IPS-NIHi7 (cell line): ENCODE results near the gene COPS6.
A peak's percentile ranks its signal among the peaks of the same experiment; 100 is the strongest.

Experiments used
- DNase-seq: peaks from one replicate; pipeline ENCODE4 v3.0.0; 2012; ENCODE audit warnings: mixed read lengths; ENCODE audit errors: extremely low spot score

The COPS6 gene

DNA sequence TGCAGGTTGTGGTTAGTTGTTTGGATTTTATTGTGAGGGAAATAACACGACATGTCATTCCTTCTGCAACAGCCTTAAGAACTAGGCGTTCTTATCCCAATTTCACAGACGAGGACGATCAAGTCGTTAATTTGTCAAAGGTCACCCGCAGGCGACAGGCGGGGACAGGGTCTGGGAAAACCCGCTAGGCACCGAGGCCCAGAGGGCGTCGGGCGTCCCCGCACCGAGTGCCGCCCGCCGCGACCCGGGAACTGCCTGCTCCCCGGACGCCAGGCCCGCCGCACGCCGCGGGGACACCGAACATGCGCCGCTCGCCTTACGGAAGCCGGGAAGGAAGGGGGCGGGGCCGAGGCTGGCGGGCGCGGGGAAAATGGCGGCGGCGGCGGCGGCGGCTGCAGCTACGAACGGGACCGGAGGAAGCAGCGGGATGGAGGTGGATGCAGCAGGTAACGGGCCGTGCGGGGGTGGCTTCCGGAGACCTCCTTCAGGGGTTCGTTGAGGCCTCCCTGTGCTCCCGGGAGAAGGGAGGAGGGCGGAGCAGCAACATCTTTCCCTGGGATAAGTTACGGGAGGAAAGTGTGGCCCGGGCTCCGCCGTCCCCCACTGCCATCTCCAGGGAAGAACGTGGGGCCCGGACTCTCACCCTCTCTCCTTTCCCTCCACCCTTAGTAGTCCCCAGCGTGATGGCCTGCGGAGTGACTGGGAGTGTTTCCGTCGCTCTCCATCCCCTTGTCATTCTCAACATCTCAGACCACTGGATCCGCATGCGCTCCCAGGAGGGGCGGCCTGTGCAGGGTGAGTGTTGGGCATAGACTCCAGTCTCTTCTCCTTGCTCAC lies at the start of gene COPS6:
Gene COPS6 (plus strand): TSS at position 349 of the 837 bp plus-strand sequence. CDS start 22 bp downstream, at position 371.
- peak; percentile 79 for DNase-seq

DNA sequence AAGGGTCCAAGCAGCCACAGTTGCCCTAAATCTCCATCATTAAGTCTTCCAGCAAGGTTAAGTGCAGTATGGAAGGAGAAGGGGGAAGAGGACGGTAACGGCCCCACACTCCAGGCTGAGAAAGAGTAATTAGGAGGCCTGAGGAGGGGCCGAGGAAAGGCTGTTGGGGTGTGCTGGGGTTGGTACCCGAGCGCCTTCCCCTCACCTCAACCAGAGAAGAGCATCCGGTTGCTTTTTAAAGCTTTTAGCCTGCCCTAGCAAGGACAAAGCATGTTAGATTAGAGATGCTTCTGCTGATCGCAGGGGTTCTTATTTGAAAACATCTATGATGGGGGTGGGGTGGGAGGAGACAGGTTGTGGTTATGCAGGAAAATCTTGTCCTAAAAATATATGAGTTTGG lies 48.2 kb upstream of the COPS6 start:
- no peak for DNase-seq

DNA sequence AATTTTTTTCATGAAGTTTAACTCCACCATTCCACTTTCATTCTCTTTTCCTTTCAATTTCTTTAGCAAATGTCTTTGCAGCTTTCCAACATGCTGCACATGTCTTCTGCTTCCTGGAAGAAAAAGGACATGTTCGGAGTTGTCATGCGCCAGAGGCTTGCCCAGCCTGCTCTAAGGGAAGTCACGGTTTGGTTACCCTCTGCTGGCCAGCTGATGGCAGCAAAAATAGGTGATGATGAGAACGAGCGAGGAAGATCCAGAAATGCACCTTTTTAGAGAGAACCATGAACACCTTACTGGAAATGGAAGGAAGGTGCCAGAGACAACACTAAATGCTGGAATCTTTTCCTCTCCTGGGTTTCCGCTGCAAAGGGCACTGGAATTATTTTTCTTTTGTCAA lies 44.1 kb upstream of the COPS6 start:
- DNase-seq: no peak

DNA sequence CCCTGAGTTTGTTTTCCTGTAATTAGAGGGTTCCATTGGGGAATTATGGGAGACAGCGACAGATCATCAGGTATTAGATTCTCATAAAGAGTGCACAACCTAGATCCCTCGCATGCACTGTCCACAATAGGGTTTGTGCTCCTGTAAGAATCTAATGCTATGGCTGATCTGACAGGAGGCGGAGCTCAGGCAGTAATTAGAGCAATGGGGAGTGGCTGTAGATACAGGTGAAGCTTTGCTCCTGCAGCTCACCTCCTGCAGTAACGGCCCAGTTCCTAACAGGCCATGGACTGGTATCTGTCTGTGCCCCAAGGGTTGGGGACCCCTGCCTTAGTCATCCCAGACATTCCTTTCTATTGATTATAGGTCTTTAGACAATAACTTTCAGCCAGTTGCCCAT lies 40.1 kb upstream of the COPS6 start:
- no peak for DNase-seq

DNA sequence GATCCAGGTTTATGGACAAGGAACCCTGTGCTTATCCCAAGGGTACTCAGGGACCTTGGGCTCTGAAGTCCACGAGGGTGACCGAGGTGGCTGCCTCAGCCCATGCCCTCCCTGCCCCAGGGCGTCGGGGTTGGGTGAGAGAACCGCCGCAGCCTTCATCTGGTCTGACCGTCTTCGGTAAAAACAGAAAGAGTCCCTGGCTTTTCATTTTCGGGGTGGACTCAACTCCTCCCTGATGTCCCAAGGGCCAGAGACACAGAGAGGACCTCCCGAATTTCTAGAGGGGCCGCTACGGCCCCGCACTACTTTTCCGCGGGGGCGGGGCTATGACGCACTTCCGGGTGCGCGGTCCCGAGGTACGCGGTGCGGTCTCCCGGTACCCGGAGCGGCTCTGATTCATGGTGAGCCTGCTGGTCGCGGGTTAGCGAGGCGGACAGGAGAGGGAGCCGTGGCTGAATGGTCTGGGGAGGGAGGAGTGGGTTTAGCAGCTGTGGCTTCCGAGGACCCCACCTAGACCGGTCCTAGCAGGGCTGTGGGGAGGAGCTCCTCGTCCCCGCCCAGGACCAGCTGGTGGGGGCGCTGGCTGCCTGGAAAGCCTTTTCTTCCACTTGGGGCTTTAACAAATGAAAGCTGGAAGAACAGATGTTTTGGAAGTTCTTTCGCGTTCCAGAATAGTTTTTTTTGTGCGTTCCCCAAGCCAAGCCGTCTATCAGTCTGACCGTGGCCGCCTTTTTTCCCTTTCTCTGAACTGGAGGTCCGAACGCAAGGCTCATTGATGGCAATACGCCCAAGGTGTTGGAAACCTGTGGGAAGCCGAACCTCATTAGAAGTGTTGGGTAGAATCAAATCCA lies 39.1 kb upstream of the COPS6 start, which contains the start of gene ZSCAN21:
Gene ZSCAN21 (plus strand): TSS at position 334 of the 851 bp plus-strand sequence. CDS start 7,233 bp downstream, outside the sequence.
- peak; percentile 97 for DNase-seq

DNA sequence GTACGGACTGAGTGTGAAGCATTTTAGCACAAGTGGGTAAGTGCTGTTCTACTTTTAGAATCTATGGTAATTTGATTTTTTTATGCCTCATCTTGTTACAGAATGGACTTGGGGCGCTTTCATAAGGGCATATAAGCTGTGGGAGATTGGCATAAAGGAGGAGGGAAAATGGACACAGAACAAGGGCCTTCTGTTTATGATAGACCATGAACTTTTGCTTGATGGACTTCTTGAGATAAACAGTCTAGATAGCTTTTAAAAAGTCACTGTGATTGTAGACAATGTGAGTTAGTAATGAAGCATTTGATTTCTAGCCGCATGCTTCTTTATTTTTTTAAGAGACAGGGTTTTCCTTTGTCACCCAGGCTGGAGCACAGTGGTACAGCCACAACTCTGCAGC lies 37.2 kb upstream of the COPS6 start:
- DNase-seq: no peak

DNA sequence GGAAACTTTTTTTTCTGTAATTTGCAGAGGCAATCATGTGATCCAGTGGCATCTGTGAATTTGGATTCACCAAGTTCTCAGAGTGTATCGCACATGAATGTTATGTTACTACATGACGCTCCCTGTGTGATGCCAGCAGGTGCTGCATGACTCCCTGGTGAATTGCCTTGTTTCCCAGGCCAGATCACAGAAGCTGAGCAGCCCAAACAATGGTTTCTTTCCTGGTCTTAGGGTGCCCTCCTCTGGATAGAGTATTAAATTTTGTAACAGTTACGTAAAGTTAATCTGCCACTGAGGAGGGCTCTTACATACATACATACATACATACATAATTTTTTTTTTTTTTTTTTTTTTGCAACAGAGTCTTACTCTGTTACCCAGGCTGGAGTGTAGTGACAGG lies 35.6 kb upstream of the COPS6 start:
- peak; percentile 57 for DNase-seq

DNA sequence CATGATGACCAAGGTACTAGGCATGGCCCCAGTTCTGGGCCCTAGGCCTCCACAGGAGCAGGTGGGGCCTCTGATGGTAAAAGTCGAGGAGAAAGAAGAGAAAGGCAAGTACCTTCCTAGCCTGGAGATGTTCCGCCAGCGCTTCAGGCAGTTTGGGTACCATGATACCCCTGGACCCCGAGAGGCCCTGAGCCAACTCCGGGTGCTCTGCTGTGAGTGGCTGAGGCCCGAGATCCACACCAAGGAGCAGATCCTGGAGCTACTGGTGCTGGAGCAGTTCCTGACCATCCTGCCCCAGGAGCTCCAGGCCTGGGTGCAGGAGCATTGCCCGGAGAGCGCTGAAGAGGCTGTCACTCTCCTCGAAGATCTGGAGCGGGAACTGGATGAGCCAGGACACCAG lies 31.8 kb upstream of the COPS6 start:
- no peak for DNase-seq

DNA sequence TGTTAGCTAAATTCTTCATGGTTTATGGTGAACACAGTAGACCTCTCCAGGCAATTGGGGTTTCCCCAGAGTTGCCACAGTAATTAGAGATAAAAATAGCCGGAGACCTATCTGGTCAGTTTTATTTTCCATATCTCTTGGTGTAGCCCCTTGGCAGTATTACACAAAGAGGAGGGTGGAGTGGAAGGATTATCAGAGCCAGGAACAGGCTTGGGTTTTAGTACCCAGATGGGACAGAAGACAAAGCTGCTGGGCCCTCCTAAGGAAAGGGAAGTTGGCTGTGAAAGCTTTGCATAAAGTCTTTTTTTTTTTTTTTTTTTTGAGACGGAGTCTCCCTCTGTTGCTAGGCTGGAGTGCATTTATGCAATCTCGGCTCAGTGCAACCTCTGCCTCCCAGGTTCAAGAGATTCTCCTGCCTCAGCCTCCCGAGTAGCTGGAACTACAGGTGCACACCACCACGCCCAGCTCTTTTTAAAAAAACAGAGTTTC lies 29.5 kb upstream of the COPS6 start:
- DNase-seq: no peak

DNA sequence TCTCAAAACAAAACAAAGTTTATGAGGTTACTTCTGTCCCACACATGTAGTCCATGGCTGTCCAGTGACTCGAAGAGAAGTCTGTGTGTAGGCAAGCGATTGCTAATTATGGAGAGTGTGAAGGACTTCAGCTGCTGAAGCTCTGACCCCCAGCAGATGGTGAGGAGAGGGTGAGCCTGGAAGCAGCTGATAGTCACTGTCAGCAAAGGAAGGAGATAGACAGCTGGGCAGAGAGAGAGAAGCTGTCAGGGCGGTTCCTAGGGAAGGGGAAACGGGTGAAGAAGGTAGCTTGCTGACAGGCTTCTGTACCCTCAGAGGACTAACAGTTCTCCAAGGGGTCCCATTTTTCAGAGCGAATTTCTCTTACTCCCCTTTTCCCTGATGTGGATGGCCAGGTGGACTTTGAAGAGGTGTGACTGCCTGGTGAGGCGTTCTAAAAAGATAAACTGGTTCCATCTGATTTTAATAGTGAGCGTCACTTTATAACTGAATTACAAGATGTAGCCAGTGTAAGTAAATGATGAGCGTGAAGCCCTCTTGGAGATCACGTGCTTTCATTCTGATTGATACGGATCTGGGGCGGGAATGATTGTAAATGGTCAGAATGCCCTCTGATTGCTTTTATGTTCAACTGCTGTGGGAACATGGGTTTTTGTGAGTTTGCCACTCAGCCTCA lies 27.1 kb upstream of the COPS6 start:
- no peak for DNase-seq

DNA sequence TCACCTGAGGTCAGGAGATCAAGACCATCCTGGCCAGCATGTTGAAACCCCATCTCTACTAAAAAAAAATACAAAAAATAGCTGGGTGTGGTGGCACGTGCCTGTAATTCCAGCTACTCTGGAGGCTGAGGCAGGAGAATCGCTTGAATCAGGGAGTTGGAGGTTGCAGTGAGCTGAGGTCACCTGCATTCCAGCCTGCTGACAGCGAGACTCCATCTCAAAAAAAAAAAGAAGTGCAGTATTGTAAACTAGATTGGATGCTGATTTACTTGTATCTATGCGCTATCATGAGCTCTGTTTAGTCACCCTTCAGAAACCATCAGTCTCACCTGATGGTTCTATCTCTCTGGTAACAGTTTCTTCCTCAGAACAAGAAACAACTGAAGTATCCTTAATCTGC lies 25.4 kb upstream of the COPS6 start:
- no peak for DNase-seq

DNA sequence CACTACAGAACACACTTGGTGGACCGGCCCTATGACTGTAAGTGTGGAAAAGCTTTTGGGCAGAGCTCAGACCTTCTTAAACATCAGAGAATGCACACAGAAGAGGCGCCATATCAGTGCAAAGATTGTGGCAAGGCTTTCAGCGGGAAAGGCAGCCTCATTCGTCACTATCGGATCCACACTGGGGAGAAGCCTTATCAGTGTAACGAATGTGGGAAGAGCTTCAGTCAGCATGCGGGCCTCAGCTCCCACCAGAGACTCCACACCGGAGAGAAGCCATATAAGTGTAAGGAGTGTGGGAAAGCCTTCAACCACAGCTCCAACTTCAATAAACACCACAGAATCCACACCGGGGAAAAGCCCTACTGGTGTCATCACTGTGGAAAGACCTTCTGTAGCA lies 24.6 kb upstream of the COPS6 start:
- no peak for DNase-seq

DNA sequence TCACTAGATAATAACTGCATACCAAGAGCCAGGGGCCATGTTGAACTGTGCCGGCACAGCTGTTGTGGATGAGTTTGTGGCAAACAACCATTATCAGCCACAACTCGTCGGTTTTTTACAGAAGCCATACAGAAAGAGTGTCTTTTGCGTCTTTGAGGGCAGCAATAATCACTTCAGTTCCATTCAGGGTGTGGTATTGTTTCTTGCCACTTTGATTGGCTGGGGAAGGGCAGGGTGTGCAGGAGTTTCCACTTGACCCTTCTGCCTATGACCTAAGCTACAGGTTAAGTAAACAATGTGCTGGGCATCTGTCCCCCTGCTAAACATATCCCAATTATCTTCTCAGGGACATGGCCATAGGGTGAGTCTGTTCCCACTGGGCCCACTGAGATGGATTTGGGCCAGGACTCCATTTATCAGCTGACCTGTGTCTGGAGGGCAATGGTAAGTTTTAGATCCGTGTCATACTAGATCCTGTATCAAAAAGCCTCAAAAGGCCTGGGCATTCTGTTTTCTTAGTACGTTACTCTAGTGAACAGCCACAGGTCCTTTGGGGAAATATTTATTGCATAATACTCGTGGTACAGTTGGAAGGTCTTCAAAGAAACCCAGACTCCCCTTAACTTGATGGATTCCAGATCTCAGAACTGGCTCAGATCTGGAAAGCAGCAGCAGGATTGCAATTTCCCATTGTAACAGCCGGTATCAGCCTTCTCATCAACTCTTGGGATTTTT lies 23.1 kb upstream of the COPS6 start:
- DNase-seq: no peak

DNA sequence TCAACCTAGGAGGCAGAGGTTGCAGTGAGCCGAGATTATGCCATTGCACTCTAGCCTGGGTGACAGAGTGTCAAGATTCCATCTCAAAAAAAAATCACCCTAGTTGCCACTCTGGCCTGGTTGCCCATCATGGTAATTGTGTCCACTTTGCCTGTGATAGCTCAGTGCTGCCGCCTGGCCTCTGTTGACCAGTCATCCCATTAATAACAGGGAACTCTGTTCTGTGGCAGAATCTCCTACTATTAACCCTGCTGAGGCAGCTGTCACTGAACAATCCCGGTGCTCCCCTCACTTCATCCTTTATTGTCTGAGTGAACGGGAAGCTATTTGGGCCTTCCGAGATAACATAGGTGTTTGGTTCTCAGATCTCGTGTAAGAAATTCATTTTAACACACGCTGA lies 21.8 kb upstream of the COPS6 start:
- DNase-seq: peak; percentile 49

DNA sequence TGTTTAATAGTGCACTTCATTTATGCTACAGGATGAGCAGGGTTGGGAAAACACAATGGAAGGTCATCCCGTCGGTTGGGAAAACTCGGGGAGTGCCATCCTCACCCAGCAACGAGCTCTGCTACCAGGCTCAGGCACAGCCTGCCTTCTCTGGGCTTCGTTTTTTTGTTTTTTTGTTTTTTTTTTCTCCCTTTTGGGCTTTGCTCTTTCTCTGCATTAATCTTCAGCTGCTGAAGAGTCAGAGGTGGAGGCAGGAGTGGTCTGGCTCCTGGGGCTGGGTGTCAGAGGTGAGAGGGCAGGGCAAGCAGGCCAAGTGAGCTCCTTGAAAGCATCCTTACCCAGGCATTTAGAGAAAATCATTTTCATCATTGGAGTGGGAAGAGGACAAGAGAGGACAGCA lies 18.8 kb upstream of the COPS6 start:
- DNase-seq: no peak

DNA sequence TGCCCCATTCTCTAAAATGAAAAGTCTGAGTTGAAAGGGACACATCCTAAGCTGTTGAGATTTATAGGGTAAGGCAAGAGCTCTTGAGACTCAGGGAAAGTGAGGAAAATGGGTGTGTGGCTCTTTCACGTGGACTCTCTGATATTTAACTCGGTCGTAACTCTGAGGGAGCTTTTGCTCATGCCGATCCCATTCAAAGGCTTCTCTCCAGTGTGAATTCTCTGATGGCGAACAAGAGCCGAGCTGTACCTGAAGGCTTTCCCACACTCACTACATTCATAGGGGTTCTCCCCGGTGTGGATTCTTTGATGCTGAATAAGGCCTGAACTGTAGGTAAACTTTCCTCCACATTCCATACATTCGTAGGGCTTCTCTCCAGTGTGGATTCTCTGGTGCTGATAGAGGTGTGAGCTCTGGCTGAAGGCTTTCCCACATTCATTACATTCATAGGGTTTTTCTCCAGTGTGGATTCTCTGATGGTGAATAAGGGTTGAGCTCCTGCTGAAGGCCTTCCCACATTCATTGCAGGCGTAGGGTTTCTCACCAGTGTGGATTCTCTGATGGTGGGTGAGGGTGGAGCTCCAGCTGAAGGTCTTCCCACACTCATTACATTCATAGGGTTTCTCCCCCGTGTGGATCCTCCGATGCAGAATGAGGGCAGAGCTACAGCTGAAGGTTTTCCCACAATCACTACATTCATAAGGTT lies 17.6 kb upstream of the COPS6 start:
- DNase-seq: no peak

DNA sequence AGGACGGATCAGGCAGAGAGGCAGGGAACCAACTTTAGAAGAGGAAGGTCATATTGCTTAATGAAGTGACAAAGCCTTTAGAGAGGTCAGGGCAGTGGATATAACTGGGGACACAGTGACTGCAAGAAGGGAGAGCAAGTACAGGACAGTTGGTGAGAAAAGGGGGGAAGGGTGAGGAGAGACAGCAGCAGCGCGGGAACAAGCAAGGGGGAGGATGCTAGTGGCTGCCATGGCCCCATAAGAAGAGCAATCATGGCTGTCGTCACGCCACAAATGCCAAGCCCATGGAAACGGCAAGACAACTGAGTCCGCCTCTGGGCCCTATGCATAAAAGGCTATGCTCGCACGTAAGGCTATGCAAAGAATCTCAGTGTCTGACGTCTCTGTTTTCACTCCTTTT lies 16.3 kb upstream of the COPS6 start:
- DNase-seq: no peak

DNA sequence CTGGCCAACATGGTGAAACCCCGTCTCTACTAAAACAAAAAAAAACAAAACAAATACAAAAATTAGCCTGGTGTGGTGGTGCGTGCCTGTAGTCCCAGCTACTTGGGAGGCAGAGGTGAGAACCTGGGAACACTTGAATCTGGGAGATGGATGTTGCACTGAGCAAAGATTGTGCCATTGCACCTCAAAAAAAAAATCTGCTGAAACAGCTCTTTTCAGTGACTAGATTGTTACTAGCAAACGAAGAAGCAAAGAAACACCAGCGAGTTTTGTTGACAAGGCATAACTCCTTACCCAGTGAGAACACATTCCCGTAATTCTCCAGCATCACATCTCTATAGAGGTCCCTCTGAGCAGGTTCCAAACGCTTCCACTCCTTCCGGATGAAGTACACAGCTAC lies 13.9 kb upstream of the COPS6 start:
- no peak for DNase-seq

DNA sequence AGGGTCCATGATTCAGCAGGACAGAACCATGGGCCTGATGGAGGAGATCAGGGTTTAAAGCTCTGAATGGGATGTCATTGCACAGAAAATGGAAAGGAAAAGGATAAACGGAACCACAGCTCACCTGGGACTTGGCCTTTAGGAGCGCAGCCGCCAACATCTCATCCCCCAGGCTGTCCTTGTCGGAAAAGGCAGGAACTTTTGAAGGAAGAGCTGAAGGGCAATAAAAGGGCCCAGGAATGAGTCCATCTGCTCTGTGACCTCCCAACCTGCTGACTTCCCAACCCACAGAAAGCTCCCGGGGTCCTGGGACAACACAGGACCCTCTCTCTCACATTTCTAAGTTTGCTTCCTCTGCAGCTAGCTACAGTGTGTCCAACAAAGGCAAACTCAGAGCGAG lies 13.4 kb upstream of the COPS6 start:
- DNase-seq: no peak

DNA sequence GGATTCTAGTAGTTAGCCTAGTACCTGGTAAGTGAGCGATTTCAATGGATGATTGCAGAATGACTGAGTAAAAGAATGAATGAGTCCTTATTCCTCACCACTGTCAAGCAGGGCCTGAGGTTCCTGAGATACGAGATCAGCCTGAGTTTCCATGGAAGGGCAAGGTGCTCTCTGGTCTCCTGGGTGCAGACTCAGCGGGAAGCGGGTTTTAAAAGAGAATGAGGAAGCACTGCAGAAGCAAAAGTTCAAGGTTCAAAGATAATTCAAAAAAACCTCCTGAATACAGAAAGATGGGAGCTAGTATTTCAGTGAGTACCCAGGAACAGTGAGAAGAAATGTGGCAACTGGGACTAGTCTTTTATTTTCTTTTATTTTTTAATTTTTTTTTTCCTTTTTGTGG lies 11.6 kb upstream of the COPS6 start:
- DNase-seq: no peak
